Neural progenitor cell (in vitro differentiated cells): Measurements from ENCODE around the gene RYR1. TPM values are rescaled to one million over a fixed set of nuclear protein-coding genes. Genes with fewer than 3 reads are reported as not detected.

ENCODE experiments used
- DNase-seq: peaks from one replicate; pipeline ENCODE4 v3.0.0-alpha.2; 2016; ENCODE audit warnings: low spot score
- H2AFZ ChIP-seq: fragments of 200-600 bp; sonication (generic); replicated peaks from 2 replicates; pipeline ENCODE4 v1.6.1; 2016; ENCODE audit warnings: antibody characterized with exemption
- H3F3A ChIP-seq: fragments of 200-600 bp; sonication (generic); 2 replicates; pipeline ENCODE4 v1.6.1; 2016; ENCODE audit warnings: antibody characterized with exemption, low read depth
- H3K27ac ChIP-seq: fragments of 200-600 bp; sonication (generic); 2 replicates; pipeline ENCODE4 v1.5.1; 2016; ENCODE audit warnings: mild to moderate bottlenecking
- H3K27me3 ChIP-seq: fragments of 200-600 bp; sonication (generic); 2 replicates; pipeline ENCODE4 v1.6.1; 2016; ENCODE audit warnings: mild to moderate bottlenecking, moderate library complexity
- H3K36me3 ChIP-seq: fragments of 200-600 bp; sonication (generic); 2 replicates; pipeline ENCODE4 v1.5.1; 2016
- H3K4me1 ChIP-seq: fragments of 200-600 bp; sonication (generic); 2 replicates; pipeline ENCODE4 v1.6.1; 2016; ENCODE audit warnings: mixed run types
- H3K4me2 ChIP-seq: fragments of 200-600 bp; sonication (generic); 2 replicates; pipeline ENCODE4 v1.6.1; 2016
- H3K4me3 ChIP-seq: fragments of 200-600 bp; sonication (generic); 2 replicates; pipeline ENCODE4 v1.5.1; 2016
- H3K79me2 ChIP-seq: fragments of 200-600 bp; sonication (generic); 2 replicates; pipeline ENCODE4 v1.6.1; 2016; ENCODE audit warnings: low read depth
- H3K9ac ChIP-seq: fragments of 200-600 bp; sonication (generic); 2 replicates; pipeline ENCODE4 v1.6.1; 2016
- H3K9me3 ChIP-seq: fragments of 200-600 bp; sonication (generic); 2 replicates; pipeline ENCODE4 v1.5.1; 2016; ENCODE audit warnings: low read depth
- H4K20me1 ChIP-seq: fragments of 200-600 bp; sonication (generic); 2 replicates; pipeline ENCODE4 v1.6.1; 2016; ENCODE audit warnings: low read depth
- H3K27ac Mint-ChIP-seq: 3 replicates; pipeline ENCODE4 v1.8.0; 2021; ENCODE audit warnings: mixed read lengths
- H3K27me3 Mint-ChIP-seq: 2 replicates; pipeline ENCODE4 v1.8.0; 2022; ENCODE audit warnings: low read depth, mild to moderate bottlenecking, inconsistent platforms, moderate library complexity, mixed read lengths; ENCODE audit not compliant: insufficient read depth
- H3K36me3 Mint-ChIP-seq: 3 replicates; pipeline ENCODE4 v1.8.0; 2021; ENCODE audit warnings: mixed read lengths
- H3K4me1 Mint-ChIP-seq: 3 replicates; pipeline ENCODE4 v1.8.0; 2021; ENCODE audit warnings: mixed read lengths
- H3K4me3 Mint-ChIP-seq: 3 replicates; pipeline ENCODE4 v1.8.0; 2021; ENCODE audit warnings: mild to moderate bottlenecking, moderate library complexity, mixed read lengths
- H3K9me3 Mint-ChIP-seq: 3 replicates; pipeline ENCODE4 v1.8.0; 2020; ENCODE audit warnings: mixed read lengths
- EZH2 ChIP-seq: fragments of 200-600 bp; sonication (generic); IDR thresholded peaks from 2 replicates; pipeline ENCODE4 v1.6.1; 2017; ENCODE audit warnings: antibody characterized with exemption, mild to moderate bottlenecking, moderate library complexity
- EZH2phosphoT487 ChIP-seq: fragments of 200-600 bp; sonication (generic); IDR thresholded peaks from 2 replicates; pipeline ENCODE4 v1.6.1; 2017; ENCODE audit warnings: antibody characterized with exemption
- total RNA-seq: library from RNA; depleted of rRNA; stranded (reverse); fragments of >200 nt; gene quantifications from 2 replicates; pipeline ENCODE4 v1.2.3, GENCODE V29; 2015; ENCODE audit warnings: low replicate concordance
- TF ChIP-seq, protein P1 (sequence below): fragments of 200-600 bp; sonication (generic); IDR thresholded peaks from 2 replicates; pipeline ENCODE4 v1.5.1; 2017; ENCODE audit warnings: antibody characterized with exemption, mild to moderate bottlenecking

Gene RYR1
- total RNA-seq, 1 donor from 2014 or later, result 0.60 TPM

DNA sequence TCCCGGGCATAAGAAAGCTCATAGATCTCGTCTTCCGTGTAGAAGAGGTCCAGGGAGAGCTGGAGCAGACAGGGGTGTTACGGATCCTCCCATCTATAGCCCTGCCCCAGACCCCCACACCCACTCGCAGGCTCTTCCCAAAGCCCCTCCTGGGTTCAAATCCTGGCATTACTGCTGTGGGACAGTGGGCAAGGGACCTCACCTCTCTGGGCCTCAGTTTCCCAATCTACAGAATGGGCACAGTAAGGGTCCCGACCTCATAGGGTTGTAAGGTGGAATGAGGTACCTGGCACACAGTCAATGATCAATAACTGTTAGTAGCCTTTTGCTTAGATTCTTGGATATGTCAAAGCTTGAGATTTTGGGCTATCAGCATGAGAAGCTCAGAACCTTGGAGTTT, 20.1 kb upstream of the RYR1 start:
- H3K36me3 Mint-ChIP-seq, result no peaks in the 10 kb centered on the region
- H3K4me3 ChIP-seq, result no peak overlapping the region
- H3K4me3 Mint-ChIP-seq, result no peak overlapping the region
- no peaks in the 10 kb centered on the region for H3K36me3 ChIP-seq
- peaks cover 20% of the 10 kb centered on the region for H3K27me3 Mint-ChIP-seq
- H3K4me1 ChIP-seq, result no peaks in the 10 kb centered on the region
- no peak overlapping the region for H3K27ac ChIP-seq
- H3K4me2 ChIP-seq, result no peak overlapping the region
- no peak overlapping the region for H3K27ac Mint-ChIP-seq
- no peaks in the 10 kb centered on the region for H3K79me2 ChIP-seq
- H3F3A ChIP-seq, result no peaks in the 10 kb centered on the region
- H3K9ac ChIP-seq, result no peak overlapping the region
- DNase-seq, result no peak
- TF ChIP-seq EZH2 (no peak), EZH2phosphoT487 (no peak)
- TF ChIP-seq, protein P1, sequence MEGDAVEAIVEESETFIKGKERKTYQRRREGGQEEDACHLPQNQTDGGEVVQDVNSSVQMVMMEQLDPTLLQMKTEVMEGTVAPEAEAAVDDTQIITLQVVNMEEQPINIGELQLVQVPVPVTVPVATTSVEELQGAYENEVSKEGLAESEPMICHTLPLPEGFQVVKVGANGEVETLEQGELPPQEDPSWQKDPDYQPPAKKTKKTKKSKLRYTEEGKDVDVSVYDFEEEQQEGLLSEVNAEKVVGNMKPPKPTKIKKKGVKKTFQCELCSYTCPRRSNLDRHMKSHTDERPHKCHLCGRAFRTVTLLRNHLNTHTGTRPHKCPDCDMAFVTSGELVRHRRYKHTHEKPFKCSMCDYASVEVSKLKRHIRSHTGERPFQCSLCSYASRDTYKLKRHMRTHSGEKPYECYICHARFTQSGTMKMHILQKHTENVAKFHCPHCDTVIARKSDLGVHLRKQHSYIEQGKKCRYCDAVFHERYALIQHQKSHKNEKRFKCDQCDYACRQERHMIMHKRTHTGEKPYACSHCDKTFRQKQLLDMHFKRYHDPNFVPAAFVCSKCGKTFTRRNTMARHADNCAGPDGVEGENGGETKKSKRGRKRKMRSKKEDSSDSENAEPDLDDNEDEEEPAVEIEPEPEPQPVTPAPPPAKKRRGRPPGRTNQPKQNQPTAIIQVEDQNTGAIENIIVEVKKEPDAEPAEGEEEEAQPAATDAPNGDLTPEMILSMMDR, result no peak
- H3K9me3 Mint-ChIP-seq, result no peaks in the 10 kb centered on the region
- H3K9me3 ChIP-seq, result no peaks in the 10 kb centered on the region
- H4K20me1 ChIP-seq, result no peaks in the 10 kb centered on the region
- H3K27me3 ChIP-seq, result peaks cover 7% of the 10 kb centered on the region
- peaks cover 11% of the 10 kb centered on the region for H3K4me1 Mint-ChIP-seq
- H2AFZ ChIP-seq, result no peak overlapping the region

DNA sequence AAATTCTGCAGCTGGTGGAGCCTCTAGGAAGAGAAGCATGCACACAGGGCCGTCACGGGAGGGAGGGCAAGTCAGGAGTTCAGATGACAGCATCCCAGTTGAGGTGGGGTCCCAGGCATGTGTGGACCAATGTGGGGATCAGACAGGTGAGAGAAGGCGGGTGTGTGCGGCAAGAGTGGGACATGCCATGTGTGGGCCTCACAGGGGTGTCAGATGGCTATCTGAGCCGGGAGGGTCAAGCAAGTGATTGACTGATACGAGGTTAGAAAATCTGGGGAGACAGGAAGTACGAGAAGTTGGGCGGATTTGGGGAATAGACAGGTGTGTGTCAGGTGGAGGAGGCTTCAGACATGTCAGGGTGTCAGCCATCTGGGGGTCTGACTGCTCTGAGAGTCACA, 16.3 kb upstream of the RYR1 start:
- Mint-ChIP-seq H3K27ac (peak overlapping the region; percentile 6), H3K9me3 (no peaks in the 10 kb centered on the region), H3K4me3 (peak overlapping the region; percentile 86), H3K27me3 (peaks cover 26% of the 10 kb centered on the region), H3K36me3 (no peaks in the 10 kb centered on the region), H3K4me1 (peaks cover 11% of the 10 kb centered on the region)
- Histone ChIP-seq H3K4me1 (no peaks in the 10 kb centered on the region), H3K36me3 (no peaks in the 10 kb centered on the region), H3K79me2 (no peaks in the 10 kb centered on the region), H3K9me3 (no peaks in the 10 kb centered on the region), H3F3A (peaks cover 6% of the 10 kb centered on the region), H2AFZ (no peak overlapping the region), H3K4me2 (peak overlapping the region; percentile 80), H4K20me1 (no peaks in the 10 kb centered on the region), H3K9ac (no peak overlapping the region), H3K4me3 (no peak overlapping the region), H3K27ac (no peak overlapping the region), H3K27me3 (peaks cover 24% of the 10 kb centered on the region)
- TF ChIP-seq EZH2 (no peak), EZH2phosphoT487 (no peak)
- TF ChIP-seq, protein P1, result no peak
- DNase-seq, result no peak

DNA sequence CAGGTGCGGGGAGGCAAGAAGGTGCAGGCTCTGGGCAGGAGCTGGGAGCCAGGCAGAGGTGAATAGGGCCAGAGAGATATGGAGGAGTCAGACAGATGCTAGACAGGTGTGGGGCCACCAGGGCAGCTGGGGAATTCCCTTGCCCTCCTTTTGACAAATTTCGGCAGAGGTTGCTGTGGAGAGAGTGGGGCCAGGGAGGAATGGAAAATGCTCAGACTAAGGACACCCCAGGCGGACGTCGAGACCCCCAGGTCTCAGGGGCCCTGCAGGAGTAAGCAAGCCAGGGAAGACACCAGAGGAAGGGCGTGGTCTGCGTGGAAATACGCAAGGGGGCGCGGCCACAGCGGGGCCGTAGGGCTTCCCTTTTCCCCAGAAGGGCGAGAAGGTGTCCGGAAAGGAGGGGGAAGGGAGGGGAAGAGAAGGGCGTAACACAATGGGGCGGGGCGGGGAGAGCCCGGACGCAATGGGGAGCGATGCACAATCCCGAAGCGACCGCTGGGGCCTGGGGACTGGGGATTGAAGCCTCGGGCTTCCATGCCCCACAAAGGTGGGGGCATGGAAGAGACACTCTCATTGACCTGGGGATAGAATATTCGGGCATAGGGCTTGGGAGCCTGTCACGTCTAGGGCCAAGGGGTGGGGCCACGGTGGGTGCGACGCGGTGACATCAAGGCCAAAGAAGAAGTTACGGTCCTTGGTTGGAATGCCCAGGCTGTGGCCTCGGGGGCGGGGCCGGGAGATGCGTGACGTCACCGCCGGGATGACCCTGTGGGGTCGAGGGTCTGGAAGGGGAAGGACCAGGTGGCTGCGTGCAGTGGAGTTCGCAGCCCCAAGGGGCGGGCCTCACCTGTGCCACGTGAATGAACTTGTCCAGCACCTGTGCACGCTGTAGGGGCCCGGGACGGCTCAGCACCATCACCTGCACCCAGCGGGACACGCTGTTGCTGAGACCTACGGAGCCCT, 15.7 kb upstream of the RYR1 start:
- Histone ChIP-seq H3K4me2 (peak overlapping the region; percentile 80), H3K36me3 (no peaks in the 10 kb centered on the region), H3K79me2 (no peaks in the 10 kb centered on the region), H3K27me3 (peaks cover 24% of the 10 kb centered on the region), H3K4me1 (no peaks in the 10 kb centered on the region), H2AFZ (peak overlapping the region; percentile 70), H3K9ac (no peak overlapping the region), H3K27ac (no peak overlapping the region), H3K9me3 (no peaks in the 10 kb centered on the region), H3F3A (peaks cover 6% of the 10 kb centered on the region), H4K20me1 (no peaks in the 10 kb centered on the region), H3K4me3 (peak overlapping the region; percentile 53)
- H3K4me1 Mint-ChIP-seq, result peaks cover 11% of the 10 kb centered on the region
- H3K9me3 Mint-ChIP-seq, result no peaks in the 10 kb centered on the region
- H3K27ac Mint-ChIP-seq, result peak overlapping the region; percentile 6
- H3K4me3 Mint-ChIP-seq, result peak overlapping the region; percentile 86
- no peak for TF ChIP-seq EZH2phosphoT487
- TF ChIP-seq, protein P1, result peak; percentile 21
- no peak for TF ChIP-seq EZH2
- no peaks in the 10 kb centered on the region for H3K36me3 Mint-ChIP-seq
- peak; percentile 84 for DNase-seq
- H3K27me3 Mint-ChIP-seq, result peaks cover 26% of the 10 kb centered on the region
